ENCODE results near the gene TOMM70.

DNA sequence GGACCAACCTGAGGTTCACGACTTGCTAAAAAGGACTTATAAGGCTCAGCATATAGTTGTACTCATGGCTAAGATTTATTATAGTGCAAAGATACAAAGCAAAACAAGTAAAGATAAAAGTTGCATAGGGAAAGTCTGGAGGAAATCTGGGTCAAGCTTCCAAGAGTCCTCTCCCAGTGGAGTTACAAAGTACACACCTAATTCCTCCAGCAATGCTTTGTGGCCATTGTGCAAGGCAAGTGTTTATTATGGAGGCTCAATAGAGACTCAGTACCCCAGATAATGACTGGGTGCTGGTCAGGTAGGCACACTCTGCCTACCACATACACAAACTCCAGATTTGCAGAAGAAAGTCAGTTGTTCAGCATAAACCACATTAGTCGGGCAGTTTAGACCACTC is 23.4 kb upstream of the TOMM70 start:
- TF ChIP-seq, protein P1, sequence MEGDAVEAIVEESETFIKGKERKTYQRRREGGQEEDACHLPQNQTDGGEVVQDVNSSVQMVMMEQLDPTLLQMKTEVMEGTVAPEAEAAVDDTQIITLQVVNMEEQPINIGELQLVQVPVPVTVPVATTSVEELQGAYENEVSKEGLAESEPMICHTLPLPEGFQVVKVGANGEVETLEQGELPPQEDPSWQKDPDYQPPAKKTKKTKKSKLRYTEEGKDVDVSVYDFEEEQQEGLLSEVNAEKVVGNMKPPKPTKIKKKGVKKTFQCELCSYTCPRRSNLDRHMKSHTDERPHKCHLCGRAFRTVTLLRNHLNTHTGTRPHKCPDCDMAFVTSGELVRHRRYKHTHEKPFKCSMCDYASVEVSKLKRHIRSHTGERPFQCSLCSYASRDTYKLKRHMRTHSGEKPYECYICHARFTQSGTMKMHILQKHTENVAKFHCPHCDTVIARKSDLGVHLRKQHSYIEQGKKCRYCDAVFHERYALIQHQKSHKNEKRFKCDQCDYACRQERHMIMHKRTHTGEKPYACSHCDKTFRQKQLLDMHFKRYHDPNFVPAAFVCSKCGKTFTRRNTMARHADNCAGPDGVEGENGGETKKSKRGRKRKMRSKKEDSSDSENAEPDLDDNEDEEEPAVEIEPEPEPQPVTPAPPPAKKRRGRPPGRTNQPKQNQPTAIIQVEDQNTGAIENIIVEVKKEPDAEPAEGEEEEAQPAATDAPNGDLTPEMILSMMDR (IDR thresholded peaks at IDR 0.05 in 8 of 11, conservative IDR thresholded peaks at IDR 0.05 in 3 of 11) = no peak
- no peak for TF ChIP-seq POLR2A (IDR thresholded peaks at IDR 0.05)
- no peak for TF ChIP-seq POLR2AphosphoS5 (IDR thresholded peaks at IDR 0.05)
